K562 (cell line): ENCODE measurements around the gene SLC6A8. TPM values are rescaled to one million over a fixed set of nuclear protein-coding genes. Genes with fewer than 3 reads are reported as not detected.

Experiments
- ARID1B ChIP-seq: fragments of 450-650 bp; IDR thresholded peaks from 2 replicates; pipeline ENCODE4 v1.6.1; 2016; ENCODE audit warnings: antibody characterized with exemption, mild to moderate bottlenecking, inconsistent platforms
- ARID4B ChIP-seq: sonication (generic); formaldehyde crosslinking; IDR thresholded peaks from 2 replicates; pipeline ENCODE4 v1.8.0; 2022; ENCODE audit warnings: mild to moderate bottlenecking, missing genetic modification reagents
- ATF7 ChIP-seq: fragments of 450-650 bp; IDR thresholded peaks from 2 replicates; pipeline ENCODE4 v1.7.1; 2014; ENCODE audit warnings: mild to moderate bottlenecking, moderate library complexity
- ETS1 ChIP-seq: conservative IDR thresholded peaks from 2 replicates; pipeline ENCODE4 v1.6.1; 2011; ENCODE audit warnings: low read depth, mild to moderate bottlenecking, low read length; ENCODE audit not compliant: control insufficient read depth
- MTF1 ChIP-seq: fragments of 250-450 bp; sonication (Bioruptor Pico); IDR thresholded peaks from 2 replicates; pipeline ENCODE4 v1.9.0; 2021; ENCODE audit warnings: moderate library complexity, mild to moderate bottlenecking, inconsistent platforms, borderline replicate concordance
- NONO ChIP-seq, 2 experiments: fragments of 200-400 bp in 1 of 2; fragments of 450-650 bp in 1 of 2; formaldehyde crosslinking in 1 of 2; IDR thresholded peaks; 2 replicates each; pipeline ENCODE4 v1.6.1; 2017; ENCODE audit warnings: low read depth in 2 of 2, mild to moderate bottlenecking in 2 of 2, moderate library complexity in 2 of 2, low read length in 1 of 2
- POLR2A ChIP-seq: fragments of 450-650 bp; conservative IDR thresholded peaks from 2 replicates; pipeline ENCODE4 v1.6.1; 2016
- RBBP5 ChIP-seq: fragments of 200-600 bp; sonication (generic); IDR thresholded peaks from 2 replicates; pipeline ENCODE4 v1.6.1; 2012; ENCODE audit warnings: borderline replicate concordance, mild to moderate bottlenecking, low read length, control low read depth, inconsistent platforms; ENCODE audit not compliant: insufficient read depth, poor library complexity, severe bottlenecking
- RFX5 ChIP-seq: IDR thresholded peaks from 2 replicates; pipeline ENCODE4 v1.6.1; 2011; ENCODE audit warnings: low read depth, mild to moderate bottlenecking, improper control_type of control experiment, low read length
- RUNX1 ChIP-seq: sonication (generic); IDR thresholded peaks from 2 replicates; pipeline ENCODE4 v1.6.1; 2016; ENCODE audit warnings: antibody characterized with exemption, low read depth
- STAT5A ChIP-seq: IDR thresholded peaks from 2 replicates; pipeline ENCODE4 v1.6.1; 2012; ENCODE audit warnings: low read length, inconsistent platforms, borderline replicate concordance
- U2AF1 ChIP-seq: fragments of 200-400 bp; formaldehyde crosslinking; optimal IDR thresholded peaks from 2 replicates; pipeline ENCODE3; 2017; ENCODE audit warnings: mild to moderate bottlenecking, low read depth, low read length, moderate library complexity
- ZKSCAN8 ChIP-seq: fragments of 200-800 bp; sonication (Bioruptor generic); IDR thresholded peaks from 2 replicates; pipeline ENCODE4 v1.6.1; 2016; ENCODE audit warnings: missing genetic modification characterization, missing compliant biosample characterization
- ZNF583 ChIP-seq: fragments of 250-450 bp; sonication (Bioruptor Pico); IDR thresholded peaks from 2 replicates; pipeline ENCODE4 v1.4.0; 2020
- ZNF696 ChIP-seq: fragments of 250-450 bp; sonication (Bioruptor Pico); conservative IDR thresholded peaks from 2 replicates; pipeline ENCODE4 v1.4.0; 2020; ENCODE audit warnings: mild to moderate bottlenecking, moderate library complexity
- ZNF75A ChIP-seq: fragments of 450-650 bp; formaldehyde crosslinking; IDR thresholded peaks from 2 replicates; pipeline ENCODE4 v1.4.0; 2020; ENCODE audit warnings: mild to moderate bottlenecking
- polyA plus RNA-seq, 8 experiments: library from polyadenylated mRNA; depleted of rRNA in 4 of 8; stranded (reverse) in 5 of 8; unstranded in 3 of 8; fragments of >200 nt; fragmentation: Nextera tagmentation in 2 of 8; fragmentation: Illumina TruSeq in 1 of 8; extraction: Ambion mirVana in 2 of 8; extraction: Trizol in 1 of 8; gene quantifications; 2 replicates each; pipeline versions ENCODE4 v1.2.1 to v1.2.3, GENCODE V29; 2011 to 2014; ENCODE audit warnings: inconsistent platforms in 1 of 8, missing spikeins in 1 of 8
- total RNA-seq, 7 experiments: library from RNA; depleted of rRNA in 6 of 7; stranded (reverse); fragments of >200 nt in 6 of 7; fragmentation: Illumina TruSeq in 2 of 7; extraction: Trizol in 2 of 7; gene quantifications; 2 replicates each; pipeline versions ENCODE4 v1.2.1 to v1.2.3, GENCODE V29; 2011 to 2021; ENCODE audit warnings: low replicate concordance in 1 of 7
- TF ChIP-seq, protein P1 (sequence below), 2 experiments: IDR thresholded peaks in 1 of 2; conservative IDR thresholded peaks in 1 of 2; 2 replicates each; pipeline ENCODE4 v1.6.1; 2016; ENCODE audit warnings: low read depth in 2 of 2, mild to moderate bottlenecking in 1 of 2, missing compliant biosample characterization in 1 of 2, missing genetic modification characterization in 1 of 2, moderate library complexity in 1 of 2

The SLC6A8 gene
- total and polyA plus RNA-seq, 9 of the 15 experiments (the other 6 are each of a cell fraction or from before 2014, with no cell fraction given) = 0.68 to 144 (median 34.3) TPM

GRCh38 chrX:153726286-153727122 is 38.8 kb downstream of the SLC6A8 start (continued):
- TF ChIP-seq, protein P1, sequence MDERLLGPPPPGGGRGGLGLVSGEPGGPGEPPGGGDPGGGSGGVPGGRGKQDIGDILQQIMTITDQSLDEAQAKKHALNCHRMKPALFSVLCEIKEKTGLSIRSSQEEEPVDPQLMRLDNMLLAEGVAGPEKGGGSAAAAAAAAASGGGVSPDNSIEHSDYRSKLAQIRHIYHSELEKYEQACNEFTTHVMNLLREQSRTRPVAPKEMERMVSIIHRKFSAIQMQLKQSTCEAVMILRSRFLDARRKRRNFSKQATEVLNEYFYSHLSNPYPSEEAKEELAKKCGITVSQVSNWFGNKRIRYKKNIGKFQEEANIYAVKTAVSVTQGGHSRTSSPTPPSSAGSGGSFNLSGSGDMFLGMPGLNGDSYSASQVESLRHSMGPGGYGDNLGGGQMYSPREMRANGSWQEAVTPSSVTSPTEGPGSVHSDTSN (CRISPR knock-in tag; IDR thresholded peaks at IDR 0.05; ENCODE audit: low read depth) = no peak
- TF ChIP-seq, protein P1 (tag; conservative IDR thresholded peaks at IDR 0.05; ENCODE audit: low read depth) = no peak
- TF ChIP-seq POLR2A (0 out of 2 replicates have a peak, but pooled peaks have one; percentile 38), ZKSCAN8 (no peak), ZNF75A (CRISPR knock-in tag) (no peak), ARID4B (CRISPR knock-in tag) (peak; percentile 51; the same call in 1 of the 2 replicates), ZNF583 (CRISPR knock-in tag) (no peak), ARID1B (no peak; the same call in 1 of the 2 replicates), NONO (IDR thresholded peaks at IDR 0.05; ENCODE audit: low read depth in 2 of 2, low read length in 1 of 2) (no peak), RFX5 (no peak), STAT5A (no peak), ETS1 (no peak), MTF1 (CRISPR knock-in tag) (no peak), RBBP5 (peak; percentile 21), ATF7 (0 out of 2 replicates have a peak, but pooled peaks have one; percentile 44), ZNF696 (CRISPR knock-in tag) (no peak), U2AF1 (no peak), RUNX1 (no peak)
